HG03520 (cell line): ENCODE measurements around the gene CREBL2.
"Not testable (repeated sequence)": the region's sequence is repeated elsewhere in the genome, so short reads cannot be mapped to it uniquely, and the experiment has no call there.

Experiments
- ATAC-seq: cut with Tn5 transposase; IDR thresholded peaks from one replicate; pipeline ENCODE4 v1.9.1; 2021; ENCODE audit warnings: mild to moderate bottlenecking, moderate library complexity; ENCODE audit not compliant: unreplicated experiment

CREBL2 gene, protein sequence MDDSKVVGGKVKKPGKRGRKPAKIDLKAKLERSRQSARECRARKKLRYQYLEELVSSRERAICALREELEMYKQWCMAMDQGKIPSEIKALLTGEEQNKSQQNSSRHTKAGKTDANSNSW

DNA sequence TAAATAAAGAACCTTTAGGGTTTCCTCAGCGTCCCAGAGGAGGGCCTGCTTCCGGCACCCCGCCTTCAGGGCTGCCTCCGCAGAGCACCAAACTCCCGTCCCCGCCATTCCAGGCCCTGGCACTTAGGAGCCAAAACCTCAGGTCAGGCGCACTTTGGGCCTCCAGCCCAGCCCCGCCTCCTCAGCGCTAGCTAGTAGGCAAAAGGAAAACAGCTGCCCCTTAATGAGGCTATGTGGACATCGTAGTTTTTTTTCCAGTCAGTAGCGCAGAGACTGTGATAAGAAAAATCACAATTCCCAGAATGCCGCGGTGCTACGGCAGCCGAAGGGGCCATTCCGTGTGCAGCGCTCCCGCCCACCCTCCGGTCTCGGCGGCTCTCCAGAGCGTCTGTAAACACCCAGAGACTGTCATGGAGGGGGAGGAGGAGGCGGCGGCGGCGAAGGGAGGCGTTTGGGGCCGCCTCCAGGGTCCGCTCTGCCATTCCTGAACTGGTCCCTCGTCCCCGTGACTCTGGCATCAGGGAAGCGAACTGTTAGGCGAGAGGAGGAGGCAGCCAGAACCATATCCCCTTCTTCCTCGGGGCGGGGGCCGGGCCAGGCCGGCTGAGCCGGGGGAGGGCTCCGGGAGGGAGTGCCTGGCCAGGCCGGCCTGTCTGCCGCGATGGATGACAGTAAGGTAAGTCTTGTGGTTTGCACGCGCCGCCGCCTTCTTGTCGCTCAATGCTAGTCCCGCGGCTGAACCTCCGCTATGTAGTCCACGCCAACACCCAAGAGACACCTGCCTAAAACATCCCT, at the start of gene CREBL2:
TSS of gene CREBL2 (plus strand) at position 365 of the 795 bp plus-strand sequence. CDS start at position 662, 297 bp downstream.
- ATAC-seq = peak; percentile 77

- no peak for ATAC-seq
These were observed 49.6 kb upstream of the CREBL2 start for GRCh38 chr12:12562016-12562483.

- ATAC-seq = peak; percentile 66
These were observed 49.0 kb upstream of the CREBL2 start, which contains the start of gene DUSP16 for GRCh38 chr12:12562585-12563261. TSS of gene DUSP16 (minus strand) at chr12:12562863. CDS start at chr12:12521098, 41,765 bp downstream.

GRCh38 chr12:12563290-12563928, 48.3 kb upstream of the CREBL2 start:
- no peak for ATAC-seq

DNA sequence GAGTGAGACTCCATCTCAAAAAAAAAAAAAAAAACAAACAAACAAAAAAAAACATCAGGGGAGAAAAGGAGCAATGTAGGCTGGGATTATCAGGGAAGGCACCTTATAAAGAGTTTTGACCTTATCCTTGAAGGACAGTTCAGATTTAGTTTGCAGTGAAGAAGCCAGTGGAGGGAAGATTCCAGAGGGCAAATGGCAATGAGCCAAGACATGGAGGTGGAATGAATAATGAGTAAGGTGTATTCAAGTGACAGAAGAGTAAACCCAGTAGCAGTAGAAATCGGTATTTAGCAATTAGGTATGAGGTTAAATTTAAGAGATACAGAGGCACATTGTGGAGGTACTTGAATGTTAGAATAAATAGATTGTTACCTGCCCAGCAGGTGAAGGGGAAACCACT, 46.8 kb upstream of the CREBL2 start:
- ATAC-seq = no peak

DNA sequence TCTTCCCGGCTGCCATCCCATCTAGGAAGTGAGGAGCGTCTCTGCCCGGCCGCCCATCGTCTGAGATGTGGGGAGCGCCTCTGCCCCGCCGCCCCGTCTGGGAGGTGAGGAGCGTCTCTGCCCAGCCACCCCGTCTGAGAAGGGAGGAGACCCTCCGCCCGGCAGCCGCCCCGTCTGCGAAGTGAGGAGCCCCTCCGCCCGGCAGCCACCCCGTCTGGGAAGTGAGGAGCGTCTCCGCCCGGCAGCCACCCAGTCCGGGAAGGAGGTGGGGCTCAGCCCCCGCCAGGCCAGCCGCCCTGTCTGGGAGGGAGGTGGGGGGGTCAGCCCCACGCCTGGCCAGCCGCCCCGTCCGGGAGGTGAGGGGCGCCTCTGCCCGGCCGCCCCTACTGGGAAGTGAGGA, 45.7 kb upstream of the CREBL2 start:
- not testable (repeated sequence) for ATAC-seq

- ATAC-seq = no peak
These were observed 39.0 kb upstream of the CREBL2 start for GRCh38 chr12:12572659-12573058.

DNA sequence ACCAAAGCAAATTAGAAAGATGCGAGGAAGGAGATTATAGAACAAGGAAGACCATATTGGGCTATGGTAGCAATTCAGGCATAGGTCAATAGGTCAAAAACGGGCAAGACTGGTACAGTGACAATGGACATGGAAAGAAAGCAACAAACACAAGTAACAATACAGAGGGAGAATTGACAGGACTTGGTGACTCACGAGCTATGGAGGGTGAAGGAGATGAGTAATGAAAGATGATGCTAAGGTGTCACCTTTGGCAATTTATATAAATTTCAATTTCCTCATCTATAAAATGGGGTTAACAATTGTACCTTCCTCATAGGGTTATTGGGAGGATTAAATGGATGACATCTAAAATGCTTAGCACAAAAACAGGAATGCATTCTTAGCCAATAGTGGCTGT, 33.9 kb upstream of the CREBL2 start:
- ATAC-seq = no peak

- ATAC-seq = not testable (repeated sequence)
These were observed 31.0 kb upstream of the CREBL2 start for GRCh38 chr12:12580716-12581115.

- no peak for ATAC-seq
These were observed 29.3 kb upstream of the CREBL2 start for GRCh38 chr12:12582193-12582881.

GRCh38 chr12:12582895-12583303, 28.8 kb upstream of the CREBL2 start:
- ATAC-seq = peak; percentile 86

DNA sequence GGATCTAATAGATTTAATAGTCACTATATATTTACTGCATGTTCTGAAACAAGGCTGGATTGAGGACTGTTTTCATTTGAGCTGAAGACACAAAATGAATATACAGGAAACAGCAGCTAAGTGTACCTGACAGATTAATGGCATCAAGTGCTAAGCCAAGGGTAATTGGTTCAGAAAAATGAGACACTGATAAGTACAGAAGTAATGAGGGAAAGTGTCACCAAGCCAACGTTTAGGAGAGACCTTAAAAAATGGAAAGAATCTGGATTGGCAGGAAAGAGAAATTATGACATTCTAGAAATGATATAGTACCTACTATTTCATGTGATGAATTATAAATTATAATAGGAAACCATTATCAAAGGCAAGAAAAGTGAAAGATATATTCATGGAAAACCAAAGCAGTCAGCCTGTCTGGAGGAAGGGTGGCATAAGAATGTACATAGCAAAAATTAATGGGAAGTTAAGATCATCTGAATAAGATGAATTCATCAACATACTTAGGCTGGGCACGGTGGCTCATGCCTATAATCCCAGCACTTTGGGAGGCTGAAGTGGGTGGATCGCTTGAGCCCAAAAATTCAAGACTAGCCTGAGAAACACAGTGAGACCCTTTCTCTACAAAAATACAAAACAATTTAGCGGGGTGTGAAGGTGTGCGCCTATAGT, 28.0 kb upstream of the CREBL2 start:
- no peak for ATAC-seq

DNA sequence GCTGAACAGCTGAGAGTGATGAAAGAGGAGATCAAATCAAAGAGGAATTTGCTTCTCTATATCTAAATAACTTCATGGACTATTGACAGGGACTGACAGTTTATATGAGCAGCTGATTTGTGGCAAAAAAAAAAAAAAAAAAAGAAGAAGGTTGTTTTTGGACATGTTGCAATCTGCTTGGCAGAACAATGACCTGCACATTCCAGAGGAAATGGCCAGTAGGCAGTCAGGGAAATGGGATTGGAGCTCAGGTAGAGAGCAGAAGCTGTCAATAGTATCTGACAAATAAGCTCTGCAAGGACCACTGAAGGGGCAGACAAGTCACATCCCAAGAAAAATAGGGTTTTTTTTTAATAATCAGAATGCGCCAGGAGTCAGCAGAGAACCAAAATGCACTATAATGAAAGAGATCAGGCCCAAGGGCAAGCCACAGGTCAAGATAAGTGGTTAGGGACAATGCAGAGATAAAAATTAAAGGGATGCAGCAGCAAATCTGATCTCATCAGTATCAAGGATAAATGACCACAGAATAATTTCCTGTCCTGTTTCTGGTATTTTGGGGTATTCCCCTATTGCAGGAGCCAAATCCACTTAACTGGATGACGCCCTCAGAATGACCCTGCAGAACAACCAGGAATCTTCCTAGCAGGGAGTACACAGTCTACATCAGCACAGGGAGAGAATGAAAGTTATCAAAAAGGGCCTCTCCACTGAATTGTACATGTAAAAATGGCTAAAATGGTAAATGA, 26.4 kb upstream of the CREBL2 start:
- no peak for ATAC-seq

DNA sequence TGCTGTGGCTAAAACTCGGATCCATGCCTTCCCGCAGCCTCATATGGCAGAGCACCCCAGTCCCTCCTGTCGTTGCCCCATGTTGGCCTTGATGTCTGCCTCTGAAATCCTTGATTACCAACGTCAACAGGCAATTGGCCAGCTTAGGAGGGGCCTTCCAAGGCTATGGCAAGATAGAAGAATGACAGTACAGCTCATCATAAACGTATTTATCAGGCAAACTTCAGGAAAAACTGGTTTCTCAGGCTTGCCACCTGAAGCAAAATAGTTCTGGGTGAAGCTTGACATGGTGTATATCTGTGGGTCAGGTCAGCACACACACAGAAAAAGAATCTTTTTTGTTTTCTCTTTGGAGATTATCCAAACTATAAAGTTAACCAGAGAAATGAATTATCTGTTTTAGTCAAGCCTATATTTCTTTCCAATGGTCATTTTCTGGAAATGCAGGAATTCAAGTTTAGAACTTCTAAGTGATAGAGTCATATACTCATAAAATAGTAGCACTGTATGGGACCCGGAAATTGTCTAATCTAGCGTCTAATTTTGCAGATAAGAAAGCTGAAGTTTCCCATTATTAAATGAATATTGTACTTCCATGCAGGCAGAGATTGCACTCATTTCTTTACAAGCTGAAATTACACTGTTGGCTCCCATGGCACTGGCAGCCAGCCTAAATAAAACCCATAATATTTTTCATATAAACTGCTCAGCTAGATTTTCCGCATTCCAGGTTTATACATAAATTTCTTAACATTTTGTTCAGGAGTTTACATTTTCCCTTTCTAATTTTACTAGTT, 24.6 kb upstream of the CREBL2 start:
- no peak for ATAC-seq

GRCh38 chr12:12587878-12588277, 23.8 kb upstream of the CREBL2 start:
- ATAC-seq = no peak

DNA sequence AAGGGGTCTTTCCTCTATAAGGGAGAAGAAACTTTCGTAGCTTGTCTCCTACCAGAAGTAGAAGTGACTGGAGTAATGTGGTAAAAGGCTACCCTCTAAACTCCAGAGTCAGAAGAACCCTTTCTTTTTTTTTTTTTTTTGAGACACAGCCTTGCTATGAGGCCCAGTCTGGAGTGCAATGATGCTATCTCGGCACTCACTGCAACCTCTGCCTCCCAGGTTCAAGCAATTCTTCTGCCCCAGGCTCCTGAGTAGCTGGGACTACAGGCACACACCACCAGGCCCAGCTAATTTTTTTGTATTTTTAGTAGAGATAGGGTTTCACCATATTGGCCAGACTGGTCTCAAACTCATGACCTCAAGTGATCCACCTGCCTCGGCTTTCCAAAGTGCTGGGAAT, 23.2 kb upstream of the CREBL2 start:
- ATAC-seq = not testable (repeated sequence)

DNA sequence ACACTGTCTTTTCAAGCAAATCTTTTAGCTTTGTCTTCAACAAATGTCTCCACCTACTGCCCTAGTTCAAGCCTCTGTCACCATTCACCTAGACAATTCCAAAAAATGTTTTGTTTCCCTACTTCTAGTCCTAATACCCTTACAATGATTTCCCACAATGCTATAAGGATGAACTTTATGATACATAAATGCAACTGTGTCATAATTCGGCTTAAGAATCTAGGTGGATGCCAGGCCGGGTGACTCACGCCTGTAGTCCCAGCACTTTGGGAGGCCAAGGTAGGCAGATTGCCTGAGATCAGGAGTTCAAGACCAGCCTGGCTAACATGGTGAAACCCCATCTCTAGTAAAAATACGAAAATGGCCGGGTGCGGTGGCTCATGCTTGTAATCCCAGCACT, 20.7 kb upstream of the CREBL2 start:
- ATAC-seq = no peak

- ATAC-seq = no peak
These were observed 18.7 kb upstream of the CREBL2 start for GRCh38 chr12:12592930-12593329.

DNA sequence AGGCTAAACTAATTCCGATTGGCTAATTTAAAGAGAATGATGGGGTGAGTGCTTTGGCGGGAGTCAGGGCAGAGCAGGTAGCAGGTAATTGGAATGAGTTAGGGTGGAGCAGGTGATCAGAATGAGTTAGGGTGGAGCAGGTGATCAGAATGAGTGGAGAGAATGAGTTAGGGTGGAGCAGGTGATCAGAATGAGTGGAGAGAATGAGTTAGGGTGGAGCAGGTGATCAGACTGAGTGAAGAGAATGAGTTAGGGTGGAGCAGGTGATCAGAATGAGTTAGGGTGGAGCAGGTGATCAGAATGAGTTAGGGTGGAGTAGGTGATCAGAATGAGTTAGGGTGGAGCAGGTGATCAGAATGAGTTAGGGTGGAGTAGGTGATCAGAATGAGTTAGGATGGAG, 15.7 kb upstream of the CREBL2 start:
- ATAC-seq = not testable (repeated sequence)
